Stomach (tissue), 4 donors: ENCODE data around the gene DYNC2I2.

Experiments
- EP300 ChIP-seq: sonication (generic); formaldehyde crosslinking; IDR thresholded peaks from one replicate; pipeline ENCODE4 v1.6.1; 2017; ENCODE audit warnings: antibody characterized with exemption
- POLR2A ChIP-seq, 4 donors: fragments of 450-650 bp; IDR thresholded peaks; one replicate each; pipeline ENCODE4 v1.6.1; 2016; ENCODE audit warnings: antibody characterized with exemption in 4 of 4, control low read depth in 2 of 4, mild to moderate bottlenecking in 1 of 4, moderate library complexity in 1 of 4

GRCh38 chr9:128654481-128654880 is 2.2 kb downstream of the DYNC2I2 start:
- TF ChIP-seq EP300, result no peak
- no peak for TF ChIP-seq POLR2A (IDR thresholded peaks at IDR 0.05)
